A673 (cell line): ENCODE data around the gene CHRND. TPM values are rescaled to one million over a fixed set of nuclear protein-coding genes. Genes with fewer than 3 reads are reported as not detected.

Source experiments
- BruUV-seq: library from RNA; stranded (reverse); fragments of 400-500 nt; replicated peaks from 2 replicates; lab custom pipeline; 2021; lab: Mats Ljungman, UMichigan
- CTCF ChIA-PET: fragments of 300-600 bp; sonication (Branson Sonifier 250); formaldehyde crosslinking; loops from one replicate; lab custom pipeline; 2022; ENCODE audit warnings: antibody characterized with exemption; lab: Charles Lee
- POLR2A ChIA-PET: fragments of 300-600 bp; sonication (Branson Sonifier 250); formaldehyde crosslinking; loops from one replicate; lab custom pipeline; 2022; ENCODE audit warnings: antibody characterized with exemption; ENCODE audit not compliant: low non-redundant PET; lab: Charles Lee
- DNase-seq: peaks from one replicate; pipeline ENCODE4 v3.0.0-alpha.2; 2015; ENCODE audit warnings: low spot score
- H3K27ac ChIP-seq: fragments of 200-600 bp; sonication (generic); 2 replicates; pipeline ENCODE4 v1.5.1; 2016; ENCODE audit warnings: mixed run types, low read depth, mild to moderate bottlenecking, mixed read lengths, antibody characterized with exemption, low read length; ENCODE audit not compliant: poor library complexity, severe bottlenecking
- H3K27me3 ChIP-seq: fragments of 200-600 bp; sonication (generic); replicated peaks from 2 replicates; pipeline ENCODE4 v1.6.1; 2017; ENCODE audit warnings: mixed run types, low read depth, mild to moderate bottlenecking, mixed read lengths, antibody characterized with exemption, low read length; ENCODE audit not compliant: insufficient read depth, poor library complexity
- H3K36me3 ChIP-seq: fragments of 200-600 bp; sonication (generic); 2 replicates; pipeline ENCODE4 v1.6.1; 2016; ENCODE audit warnings: mixed run types, mild to moderate bottlenecking, mixed read lengths, antibody characterized with exemption, low read length; ENCODE audit not compliant: insufficient read depth, poor library complexity, severe bottlenecking
- H3K4me1 ChIP-seq: fragments of 200-600 bp; sonication (generic); 2 replicates; pipeline ENCODE4 v1.6.1; 2017; ENCODE audit warnings: mixed run types, mild to moderate bottlenecking, mixed read lengths, antibody characterized with exemption, low read length; ENCODE audit not compliant: insufficient read depth, poor library complexity, severe bottlenecking
- H3K4me3 ChIP-seq: fragments of 200-600 bp; sonication (generic); 2 replicates; pipeline ENCODE4 v1.5.1; 2016; ENCODE audit warnings: low read depth, mixed run types, mild to moderate bottlenecking, mixed read lengths, low read length; ENCODE audit not compliant: poor library complexity, severe bottlenecking
- H3K9me3 ChIP-seq: fragments of 200-600 bp; sonication (generic); 2 replicates; pipeline ENCODE4 v1.6.1; 2016; ENCODE audit warnings: mixed run types, low read depth, mild to moderate bottlenecking, mixed read lengths, antibody characterized with exemption, low read length; ENCODE audit not compliant: poor library complexity, severe bottlenecking
- CTCF ChIP-seq: fragments of 300-800, 200-600 bp; sonication (generic); conservative IDR thresholded peaks from 2 replicates; pipeline ENCODE4 v1.5.1; 2017; ENCODE audit warnings: low read depth, mild to moderate bottlenecking, antibody characterized with exemption, low read length, moderate library complexity, mixed read lengths
- EZH2 ChIP-seq: fragments of 200-600 bp; sonication (generic); IDR thresholded peaks from 2 replicates; pipeline ENCODE4 v1.6.1; 2017; ENCODE audit warnings: borderline replicate concordance, low read depth, mild to moderate bottlenecking, mixed read lengths, antibody characterized with exemption, low read length; ENCODE audit not compliant: poor library complexity, severe bottlenecking
- intact Hi-C: fragments of 100-400 bp; cut with micrococcal nuclease; formaldehyde crosslinking; loops from one replicate; pipeline ENCODE4 v1.10.0; 2022; ENCODE audit not compliant: unreplicated experiment
- total RNA-seq: library from RNA; stranded (reverse); gene quantifications from 2 replicates; pipeline ENCODE4 v1.2.3, GENCODE V29; 2021

Gene CHRND
- total RNA-seq, 1 experiment from 2014 or later, result not detected

GRCh38 chr2:232508251-232508650 lies 17.7 kb upstream of the CHRND start:
- H3K4me1 ChIP-seq, result no peaks in the 10 kb centered on the region
- no peak overlapping the region for H3K27ac ChIP-seq
- POLR2A ChIA-PET, result no interaction called here
- H3K4me3 ChIP-seq, result no peak overlapping the region
- CTCF ChIA-PET, result no interaction called here
- no peaks in the 10 kb centered on the region for H3K36me3 ChIP-seq
- no TSS peak for BruUV-seq
- H3K27me3 ChIP-seq, result peaks cover 15% of the 10 kb centered on the region
- no peak for DNase-seq
- no peaks in the 10 kb centered on the region for H3K9me3 ChIP-seq
- intact Hi-C loops, result no loop called here
- no peak for TF ChIP-seq EZH2
- TF ChIP-seq CTCF, result no peak

- DNase-seq, result no peak
- ChIA-PET CTCF (no interaction called here), POLR2A (interaction anchor here (0.6 kb wide), 1 partner anchor 223 kb away, joined by 6 read pairs; no protein-coding TSS in a partner anchor)
- Histone ChIP-seq H3K27ac (no peak overlapping the region), H3K9me3 (no peaks in the 10 kb centered on the region), H3K4me3 (no peak overlapping the region), H3K4me1 (no peaks in the 10 kb centered on the region), H3K36me3 (no peaks in the 10 kb centered on the region), H3K27me3 (no peaks in the 10 kb centered on the region)
- no TSS peak for BruUV-seq
- intact Hi-C loops, result no loop called here
- no peak for TF ChIP-seq EZH2
- TF ChIP-seq CTCF, result no peak
These were observed 14.5 kb upstream of the CHRND start for GRCh38 chr2:232511336-232511890.

GRCh38 chr2:232512602-232513001 lies 13.4 kb upstream of the CHRND start:
- intact Hi-C loops, result no loop called here
- DNase-seq, result no peak
- no peaks in the 10 kb centered on the region for H3K36me3 ChIP-seq
- no peaks in the 10 kb centered on the region for H3K4me1 ChIP-seq
- H3K4me3 ChIP-seq, result no peak overlapping the region
- ChIA-PET CTCF (no interaction called here), POLR2A (no interaction called here)
- BruUV-seq, result no TSS peak
- no peaks in the 10 kb centered on the region for H3K27me3 ChIP-seq
- no peaks in the 10 kb centered on the region for H3K9me3 ChIP-seq
- no peak overlapping the region for H3K27ac ChIP-seq
- TF ChIP-seq CTCF (no peak), EZH2 (no peak)
